ENCODE results near the gene ZYG11A.
"Not testable (repeated sequence)": the region's sequence is repeated elsewhere in the genome, so short reads cannot be mapped to it uniquely, and the experiment has no call there.

Gene ZYG11A

DNA sequence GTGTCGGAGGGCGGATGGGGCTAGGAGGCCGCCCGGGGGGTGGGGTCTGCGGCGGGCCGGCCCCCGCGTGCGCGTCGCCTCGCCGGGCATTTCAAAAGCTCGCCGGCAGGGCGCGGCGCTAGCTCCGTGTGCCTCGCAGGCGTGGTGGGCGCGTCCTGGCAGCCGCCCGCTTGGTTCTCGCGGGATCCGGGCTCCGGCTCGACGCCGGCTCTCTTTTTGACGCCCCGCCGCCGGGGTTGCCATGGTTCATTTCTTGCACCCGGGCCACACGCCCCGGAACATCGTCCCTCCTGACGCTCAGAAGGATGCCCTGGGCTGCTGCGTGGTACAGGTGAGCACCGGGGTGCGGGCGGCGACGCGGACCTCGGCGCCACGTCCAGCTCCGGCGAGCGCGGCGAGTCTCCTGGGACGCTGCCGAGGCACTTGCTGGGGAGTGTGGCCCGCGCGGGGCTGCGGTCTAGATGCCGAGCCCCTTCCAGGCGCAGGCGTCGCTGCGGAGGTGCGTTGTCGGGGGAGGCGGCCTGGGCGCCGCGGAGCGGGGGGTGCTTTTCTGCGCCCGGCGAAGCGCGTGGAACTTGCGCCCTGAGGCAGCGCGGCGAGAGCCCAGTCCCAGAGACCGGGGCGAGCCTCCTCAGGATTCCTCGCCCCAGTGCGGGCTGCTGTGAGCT, at the start of gene ZYG11A:
ZYG11A (plus strand) TSS at position 118 of the 668 bp plus-strand sequence; CDS start at position 242, 124 bp downstream.
- DNase-seq (ENCODE audit: low read depth in 1 of 2, low spot score in 1 of 2): peak; percentile 28 to 59

DNA sequence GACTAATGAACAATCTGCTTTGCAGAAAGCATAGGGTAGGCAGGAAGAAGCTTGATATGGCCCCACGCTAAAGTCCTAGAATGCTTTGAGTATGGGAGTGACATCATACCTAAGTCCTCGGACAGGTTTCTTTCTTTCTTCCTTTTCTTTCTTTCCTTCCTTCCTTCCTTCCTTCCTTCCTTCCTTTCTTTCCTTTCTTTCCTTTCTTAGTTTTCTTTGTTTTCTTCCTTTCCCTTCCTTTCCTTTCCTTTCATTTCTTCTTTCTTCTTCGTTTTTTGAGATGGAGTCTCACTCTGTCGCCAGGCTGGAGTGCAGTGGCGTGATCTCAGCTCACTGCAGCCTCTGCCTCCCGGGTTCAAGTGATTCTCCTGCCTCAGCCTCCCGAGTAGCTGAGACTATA, 48.8 kb upstream of the ZYG11A start:
- not testable (repeated sequence) for DNase-seq (ENCODE audit: low read depth in 1 of 2, low spot score in 1 of 2)

DNA sequence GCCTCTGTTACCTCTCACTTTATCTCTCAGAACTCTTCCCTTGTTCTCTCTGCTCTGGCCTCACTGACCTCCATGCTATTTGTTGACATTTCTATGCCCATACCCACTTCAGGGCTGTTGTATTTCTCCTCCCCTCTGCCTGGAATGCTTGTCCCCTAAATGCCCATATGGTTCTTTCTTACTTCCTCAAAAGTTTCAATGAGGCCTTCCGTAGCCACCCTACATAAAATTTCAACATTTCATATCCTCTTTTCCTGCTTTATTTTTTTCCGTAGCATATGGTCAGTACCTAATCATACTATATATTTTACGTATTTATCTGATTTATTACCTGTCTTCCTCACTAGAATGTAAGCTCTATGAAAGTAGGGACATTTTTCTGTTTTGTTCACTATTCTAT, 47.1 kb upstream of the ZYG11A start:
- DNase-seq (ENCODE audit: low read depth in 1 of 2, low spot score in 1 of 2): no peak

GRCh38 chr1:52798331-52798730, 44.2 kb upstream of the ZYG11A start:
- DNase-seq (ENCODE audit: low read depth in 1 of 2, low spot score in 1 of 2): no peak

- no peak for DNase-seq (ENCODE audit: low read depth in 1 of 2, low spot score in 1 of 2)
Observed at GRCh38 chr1:52801011-52801410, 41.5 kb upstream of the ZYG11A start.

DNA sequence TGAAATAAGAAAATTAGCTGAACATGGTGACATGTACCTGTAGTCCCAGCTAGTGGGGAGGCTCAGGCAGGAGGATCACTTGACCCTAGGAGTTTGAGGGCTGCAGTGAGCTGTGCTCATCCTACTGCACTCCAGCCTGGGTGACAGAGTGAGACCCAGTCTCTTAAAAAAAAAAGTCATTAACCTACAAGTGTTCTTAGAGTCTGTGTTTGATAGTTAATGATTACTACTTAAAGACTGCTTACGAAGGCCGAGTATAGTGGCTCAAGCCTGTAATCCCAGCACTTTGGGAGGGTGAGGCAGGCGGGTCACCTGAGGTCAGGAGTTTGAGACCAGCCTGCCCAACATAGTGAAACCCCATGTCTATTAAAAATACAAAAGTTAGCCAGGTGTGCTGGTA, 38.5 kb upstream of the ZYG11A start:
- not testable (repeated sequence) for DNase-seq (ENCODE audit: low read depth in 1 of 2, low spot score in 1 of 2)

GRCh38 chr1:52814465-52814864, 28.1 kb upstream of the ZYG11A start:
- DNase-seq (ENCODE audit: low read depth in 1 of 2, low spot score in 1 of 2): no peak

DNA sequence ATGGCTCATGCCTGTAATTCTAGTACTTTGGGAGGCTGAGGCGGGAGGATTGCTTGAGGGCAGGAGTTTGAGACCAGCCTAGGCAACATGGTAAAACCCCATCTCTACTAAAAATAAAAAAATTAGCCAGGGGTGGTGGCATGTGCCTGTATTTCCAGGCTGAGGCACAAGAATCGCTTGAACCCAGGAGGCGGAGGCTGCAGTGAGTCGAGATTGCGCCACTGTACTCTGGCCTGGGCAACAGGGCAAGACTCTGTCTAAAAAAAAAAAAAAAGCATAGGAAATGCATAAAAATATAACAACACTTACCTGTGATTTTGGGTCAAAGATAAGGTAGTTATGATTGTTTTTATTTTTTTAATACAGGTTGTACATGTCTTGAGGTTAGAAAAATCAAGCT, 21.7 kb upstream of the ZYG11A start:
- not testable (repeated sequence) for DNase-seq (ENCODE audit: low read depth in 1 of 2, low spot score in 1 of 2)

DNA sequence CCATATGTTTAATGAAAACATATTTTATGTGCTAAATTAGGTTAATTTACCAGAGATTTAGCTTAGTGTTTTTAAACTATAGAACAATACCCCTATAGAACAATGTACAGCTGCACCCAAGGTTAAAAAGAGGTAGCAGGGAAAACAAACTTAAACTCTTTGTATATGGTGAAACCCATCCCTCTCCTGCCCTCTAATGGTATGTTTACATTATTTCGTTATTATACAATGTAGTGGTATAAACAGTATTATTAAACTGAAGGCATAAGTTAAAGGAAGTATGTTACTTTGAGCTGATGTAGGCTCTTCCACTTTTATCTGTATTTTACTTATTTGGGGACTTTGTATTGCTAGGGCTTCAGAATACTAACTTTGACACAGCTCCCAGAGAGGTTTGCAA, 16.7 kb upstream of the ZYG11A start:
- no peak for DNase-seq (ENCODE audit: low read depth in 1 of 2, low spot score in 1 of 2)

GRCh38 chr1:52834798-52835197, 7.8 kb upstream of the ZYG11A start:
- no peak for DNase-seq (ENCODE audit: low read depth in 1 of 2, low spot score in 1 of 2)

DNA sequence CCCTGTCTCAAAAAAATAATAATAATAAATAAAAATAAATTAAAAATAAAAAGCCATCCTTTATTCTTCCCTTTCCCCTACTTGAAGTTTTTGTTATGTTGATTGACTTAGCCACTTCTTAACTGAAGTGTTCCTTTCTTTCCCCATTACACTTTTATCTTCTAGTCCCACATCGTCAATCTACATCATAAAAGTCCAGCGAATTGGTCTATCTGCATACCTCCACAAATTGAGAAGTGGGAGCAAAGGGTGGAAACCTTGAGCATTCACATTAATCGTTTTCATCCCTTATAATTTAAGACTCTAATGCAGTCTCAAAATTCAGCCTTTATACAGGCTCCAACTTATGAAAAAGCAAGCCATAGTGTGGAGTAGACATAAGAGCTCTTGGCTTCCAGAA, 6.5 kb upstream of the ZYG11A start:
- no peak for DNase-seq (ENCODE audit: low read depth in 1 of 2, low spot score in 1 of 2)

GRCh38 chr1:52839175-52839574, 3.4 kb upstream of the ZYG11A start:
- not testable (repeated sequence) for DNase-seq (ENCODE audit: low read depth in 1 of 2, low spot score in 1 of 2)

GRCh38 chr1:52845119-52845518, 2.6 kb downstream of the ZYG11A start:
- not testable (repeated sequence) for DNase-seq (ENCODE audit: low read depth in 1 of 2, low spot score in 1 of 2)

DNA sequence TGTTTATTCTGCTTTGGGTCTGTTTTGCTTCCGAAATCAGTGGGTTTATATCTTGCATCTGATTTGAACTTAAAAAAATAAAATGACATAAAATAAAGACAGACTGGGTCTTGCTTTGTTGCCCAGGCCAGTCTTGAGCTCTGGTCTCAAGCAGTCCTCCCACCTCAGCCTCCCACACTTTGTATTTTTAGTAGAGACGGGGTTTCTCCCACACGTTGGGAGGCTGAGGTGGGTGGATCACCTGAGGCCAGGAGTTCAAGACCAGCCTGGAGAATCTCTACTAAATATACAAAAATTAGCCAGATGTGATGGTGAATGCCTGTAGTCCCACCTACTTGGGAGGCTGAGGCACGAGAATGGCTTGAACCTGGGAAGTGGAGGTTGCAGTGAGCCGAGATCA, 5.9 kb downstream of the ZYG11A start:
- no peak for DNase-seq (ENCODE audit: low read depth in 1 of 2, low spot score in 1 of 2)

DNA sequence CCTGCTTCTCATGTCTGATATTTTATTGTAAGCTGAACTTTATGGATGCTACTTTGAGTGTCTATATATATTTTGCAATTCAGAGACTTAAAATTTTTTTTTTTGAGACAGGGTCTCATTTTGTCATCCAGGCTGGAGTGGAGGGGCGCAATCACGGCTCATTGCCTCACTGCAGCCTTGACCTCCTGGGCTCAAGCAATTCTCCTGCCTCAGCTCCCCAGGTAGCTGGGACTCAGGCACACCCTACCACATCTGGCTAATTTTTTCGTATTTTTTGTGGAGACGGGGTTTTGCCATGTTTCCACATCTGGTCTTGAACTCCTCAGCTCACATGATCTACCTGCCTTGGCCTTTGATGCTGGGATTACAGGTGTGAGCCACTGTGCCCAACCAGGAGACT, 8.4 kb downstream of the ZYG11A start:
- no peak for DNase-seq (ENCODE audit: low read depth in 1 of 2, low spot score in 1 of 2)

DNA sequence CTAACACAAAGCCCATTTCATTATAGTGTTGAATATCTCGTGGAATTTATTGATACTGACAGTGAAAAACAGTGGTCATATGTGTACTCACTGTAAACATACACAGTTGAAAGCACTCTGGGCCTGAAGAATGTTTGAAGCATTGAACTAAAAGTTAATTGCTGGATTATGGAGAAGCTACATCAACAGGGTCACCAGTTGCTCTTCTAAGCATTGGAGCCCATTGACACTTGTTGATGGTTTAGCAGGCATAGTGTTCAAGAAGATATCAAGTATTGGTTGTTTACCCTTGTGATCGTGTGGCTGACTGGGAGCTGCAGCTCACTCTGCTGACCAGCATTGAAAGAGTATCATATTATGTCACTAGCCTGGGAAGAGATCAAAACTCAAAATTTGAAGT, 10.3 kb downstream of the ZYG11A start:
- no peak for DNase-seq (ENCODE audit: low read depth in 1 of 2, low spot score in 1 of 2)

DNA sequence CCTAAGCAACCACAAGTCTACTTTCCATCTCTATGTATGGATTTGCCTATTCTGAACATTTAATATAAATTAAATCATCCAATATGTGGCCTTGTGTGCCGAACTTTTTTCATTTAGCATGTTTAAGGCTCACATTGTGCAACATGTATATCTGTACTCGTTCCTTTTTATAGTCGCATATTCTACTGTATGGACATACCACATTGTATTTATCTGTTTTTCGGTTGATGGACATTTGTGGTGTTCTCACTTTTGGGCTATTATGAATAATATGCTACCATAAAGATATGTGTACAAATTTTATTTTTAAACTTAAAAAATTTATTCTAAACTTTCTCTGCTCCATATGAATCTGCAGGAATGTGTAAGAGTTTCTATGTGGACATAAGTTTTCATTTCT, 13.0 kb downstream of the ZYG11A start:
- DNase-seq (ENCODE audit: low read depth in 1 of 2, low spot score in 1 of 2): no peak

DNA sequence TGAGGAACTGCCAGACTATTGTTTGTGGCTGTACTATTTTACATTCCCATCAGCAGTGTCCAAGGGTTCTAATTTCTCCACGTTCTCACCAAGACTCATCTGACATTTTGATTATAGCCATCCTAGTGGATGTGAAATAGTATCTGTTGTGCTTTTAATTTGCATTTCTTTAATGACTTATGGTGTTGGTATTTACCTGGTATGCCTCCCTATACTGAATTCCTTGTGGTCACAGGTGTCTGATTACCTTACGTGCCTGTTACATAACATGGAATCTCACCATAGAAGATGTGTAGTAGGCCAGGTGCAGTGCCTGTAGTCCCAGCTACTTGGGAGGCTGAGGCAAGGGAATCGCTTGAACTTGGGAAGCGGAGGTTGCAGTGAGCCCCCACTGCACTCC, 13.5 kb downstream of the ZYG11A start:
- no peak for DNase-seq (ENCODE audit: low read depth in 1 of 2, low spot score in 1 of 2)

DNA sequence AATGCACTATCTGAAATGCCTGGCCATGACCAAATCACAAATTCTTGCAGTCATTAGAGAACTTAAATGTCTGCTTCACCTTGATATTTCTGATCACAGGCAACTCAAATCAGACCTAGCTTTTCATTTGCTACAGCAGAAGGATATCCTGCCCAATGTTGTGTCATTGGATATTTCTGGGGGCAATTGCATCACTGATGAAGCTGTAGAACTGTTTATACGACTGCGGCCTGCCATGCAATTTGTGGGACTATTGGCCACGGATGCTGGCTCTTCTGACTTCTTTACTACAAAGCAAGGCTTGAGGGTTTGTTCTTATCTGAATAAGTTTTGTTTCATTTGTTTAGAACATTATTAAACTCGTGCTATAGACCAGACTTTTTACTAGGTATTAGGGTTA, 14.9 kb downstream of the ZYG11A start:
- DNase-seq (ENCODE audit: low read depth in 1 of 2, low spot score in 1 of 2): no peak

- DNase-seq (ENCODE audit: low read depth in 1 of 2, low spot score in 1 of 2): no peak
Observed at GRCh38 chr1:52862666-52863458, 20.3 kb downstream of the ZYG11A start.

DNA sequence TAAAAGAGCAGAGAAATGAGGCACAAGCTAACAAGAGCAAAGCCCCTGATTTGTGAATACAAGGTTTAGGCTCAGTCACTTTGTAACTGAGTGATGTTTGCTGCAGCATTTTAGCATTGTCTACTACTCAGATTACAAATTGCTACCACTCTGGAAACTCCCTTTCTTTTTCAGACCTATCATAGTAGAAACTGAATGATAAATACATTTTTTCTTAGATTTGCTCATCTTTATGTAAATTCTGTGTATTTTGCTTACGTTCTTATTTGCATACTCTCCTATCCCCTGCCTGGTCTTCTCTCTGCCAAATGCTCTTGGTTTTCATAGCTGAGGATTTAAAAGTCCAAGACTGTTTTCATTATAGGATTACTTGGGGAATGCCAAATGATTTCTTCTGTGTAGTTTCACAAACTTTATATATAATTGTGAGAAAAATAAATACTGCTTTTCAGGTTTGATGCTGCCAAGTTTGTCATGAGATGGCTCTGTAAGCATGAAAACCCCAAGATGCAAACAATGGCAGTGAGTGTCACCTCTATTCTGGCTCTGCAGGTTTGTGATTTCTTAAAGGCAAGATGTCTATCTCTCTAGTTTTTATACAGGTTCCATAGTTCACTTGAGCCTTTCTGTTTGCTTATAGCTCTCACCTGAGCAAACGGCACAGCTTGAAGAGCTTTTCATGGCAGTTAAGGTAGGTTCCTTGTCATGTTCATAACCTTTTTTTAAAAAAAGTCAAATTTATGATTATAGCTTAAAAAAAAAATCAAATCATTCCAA, 24.7 kb downstream of the ZYG11A start:
- no peak for DNase-seq (ENCODE audit: low read depth in 1 of 2, low spot score in 1 of 2)

DNA sequence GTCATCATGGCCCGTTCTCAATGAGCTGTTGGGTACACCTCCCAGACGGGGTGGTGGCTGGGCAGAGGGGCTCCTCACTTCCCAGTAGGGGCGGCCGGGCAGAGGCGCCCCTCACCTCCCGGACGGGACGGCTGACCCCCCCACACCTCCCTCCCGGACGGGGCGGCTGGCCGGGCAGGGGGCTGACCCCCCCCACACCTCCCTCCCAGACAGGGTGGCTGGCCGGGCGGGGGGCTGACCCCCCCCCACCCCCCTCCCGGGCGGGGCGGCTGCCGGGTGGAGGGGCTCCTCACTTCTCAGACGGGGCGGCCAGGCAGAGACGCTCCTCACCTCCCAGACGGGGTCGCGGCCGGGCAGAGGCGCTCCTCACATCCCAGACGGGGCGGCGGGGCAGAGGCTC, 27.2 kb downstream of the ZYG11A start:
- DNase-seq (ENCODE audit: low read depth in 1 of 2, low spot score in 1 of 2): not testable (repeated sequence)
